GM23248 (cell line): Measurements from ENCODE around the gene ANO10.

ENCODE experiments used
- EZH2 ChIP-seq: fragments of 200-600 bp; sonication (generic); IDR thresholded peaks from 2 replicates; pipeline ENCODE4 v1.6.1; 2018; ENCODE audit warnings: antibody characterized with exemption, mild to moderate bottlenecking; ENCODE audit not compliant: insufficient read depth, poor library complexity, severe bottlenecking
- EZH2phosphoT487 ChIP-seq: fragments of 200-600 bp; sonication (generic); IDR thresholded peaks from 2 replicates; pipeline ENCODE4 v1.6.1; 2018; ENCODE audit warnings: antibody characterized with exemption, moderate library complexity, mild to moderate bottlenecking, low read depth; ENCODE audit not compliant: insufficient read depth

DNA sequence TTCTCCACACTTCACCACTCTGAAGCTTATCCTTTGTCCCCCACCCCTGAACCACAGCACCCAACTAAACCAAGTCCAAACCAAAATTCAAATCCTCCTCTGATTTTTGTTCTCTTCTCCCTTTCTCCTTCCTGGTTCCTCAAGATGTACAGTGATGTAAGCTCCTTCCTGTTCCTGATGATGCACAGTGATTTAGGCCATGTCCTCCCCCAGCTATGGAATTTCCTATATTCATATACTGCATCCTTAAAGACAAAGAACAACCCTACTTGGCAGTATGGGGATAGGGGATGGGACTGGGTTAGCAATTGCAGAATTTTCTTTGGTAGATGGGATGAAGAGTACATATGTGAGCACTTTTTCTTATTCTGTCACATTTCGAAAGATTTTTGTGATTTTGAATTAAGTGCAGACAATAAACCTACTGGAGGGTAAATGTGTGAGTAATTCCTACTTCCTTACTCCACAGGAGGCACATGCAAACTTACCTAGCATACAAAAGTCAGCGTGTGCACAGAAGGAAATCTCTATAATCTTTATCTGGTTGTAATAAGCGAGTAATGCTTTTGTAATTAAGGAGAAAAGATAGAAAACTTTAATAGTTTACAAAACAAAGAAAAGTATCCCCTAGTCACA lies 125.0 kb downstream of the ANO10 start:
- TF ChIP-seq EZH2phosphoT487, result no peak
- no peak for TF ChIP-seq EZH2
